GM20431 (cell line): ENCODE measurements around the gene BRD4.

ENCODE experiments used
- in situ Hi-C: fragments of 300-500 bp; cut with MseI, MboI; formaldehyde crosslinking; loops from one replicate; pipeline ENCODE4 v1.15.0; 2020; ENCODE audit warnings: low sequenced_read_pairs; ENCODE audit not compliant: unreplicated experiment

The BRD4 gene

DNA sequence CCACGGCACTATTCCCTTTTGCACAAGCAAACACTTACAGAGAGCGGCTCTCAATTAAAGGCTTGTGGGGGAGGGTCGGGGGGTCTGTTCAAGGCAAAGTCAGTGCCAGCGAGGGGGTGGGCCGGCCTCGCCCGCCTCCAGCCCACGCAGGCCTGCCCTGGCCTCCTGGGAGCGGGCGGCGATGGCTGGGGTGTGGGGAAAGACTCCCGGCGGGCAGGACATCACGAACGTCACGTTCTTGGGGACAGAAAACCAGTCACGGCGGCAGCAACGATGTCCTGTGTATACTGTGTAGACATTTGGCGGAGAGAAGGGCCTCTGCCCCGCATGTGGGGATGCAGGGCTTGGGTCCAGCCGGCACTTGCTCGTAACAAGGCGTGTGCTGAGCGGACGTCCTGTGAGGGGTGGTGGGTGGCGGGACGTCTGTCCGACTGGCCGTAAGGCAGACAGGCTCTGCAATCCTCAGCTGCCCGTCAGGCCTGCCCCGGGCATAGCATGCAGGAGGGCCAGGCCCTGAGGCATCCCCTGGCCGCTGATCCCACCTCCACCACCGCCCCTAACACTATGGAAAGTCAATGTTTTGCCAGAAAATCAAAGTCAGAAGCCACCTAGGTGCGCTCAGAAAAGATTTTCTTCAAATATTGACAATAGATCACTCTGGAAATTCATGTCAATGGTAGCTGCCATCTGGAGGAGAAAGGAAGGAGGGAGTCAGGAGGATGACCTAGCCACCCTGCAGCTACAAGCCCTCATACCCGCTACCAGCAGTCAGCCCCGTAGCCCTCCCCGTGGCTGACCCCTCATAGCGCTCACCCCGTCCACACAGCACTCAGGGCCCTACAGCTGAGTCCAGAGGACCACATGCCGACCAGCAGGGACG is 94.3 kb downstream of the BRD4 start:
- in situ Hi-C loops = no loop called here

DNA sequence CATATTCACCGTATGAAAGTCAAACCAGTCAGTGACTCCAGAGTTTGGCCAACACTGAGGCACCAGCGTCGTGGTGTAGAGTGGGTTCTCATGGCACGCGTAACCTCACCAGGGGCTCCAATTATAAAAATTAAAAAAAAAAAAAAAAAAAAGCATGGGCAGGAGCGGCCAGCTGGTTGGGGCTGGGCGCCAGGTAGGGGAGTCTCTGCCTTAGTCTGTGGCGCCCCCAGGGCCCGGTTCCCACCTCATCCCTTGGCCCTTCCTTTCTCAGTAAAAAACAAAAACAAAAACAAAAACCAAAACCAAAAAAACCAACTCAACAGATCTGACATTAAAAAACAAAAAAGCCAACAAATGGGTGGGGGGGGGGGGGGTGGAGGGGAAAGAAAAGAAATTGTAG is 95.5 kb downstream of the BRD4 start:
- in situ Hi-C loops = no loop called here

DNA sequence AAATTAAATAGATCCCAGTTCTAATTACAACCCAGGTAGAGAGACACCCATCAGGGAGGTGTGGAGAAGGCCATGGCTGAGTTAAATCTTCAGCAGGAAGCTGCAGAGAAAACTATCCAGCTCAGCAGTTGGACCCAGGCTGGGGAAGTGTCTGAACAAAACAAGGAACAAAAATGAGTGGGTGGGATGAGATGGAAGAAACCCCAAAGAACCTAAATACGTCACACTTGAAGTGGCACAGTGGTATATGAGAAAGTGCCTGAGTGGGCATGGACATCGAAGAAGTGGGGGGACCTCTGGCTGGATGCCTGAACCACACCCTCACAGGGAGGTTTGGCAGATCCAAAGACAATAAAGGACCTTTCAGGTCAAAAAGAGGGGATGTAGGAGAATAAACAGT is 96.6 kb downstream of the BRD4 start:
- in situ Hi-C loops = no loop called here

DNA sequence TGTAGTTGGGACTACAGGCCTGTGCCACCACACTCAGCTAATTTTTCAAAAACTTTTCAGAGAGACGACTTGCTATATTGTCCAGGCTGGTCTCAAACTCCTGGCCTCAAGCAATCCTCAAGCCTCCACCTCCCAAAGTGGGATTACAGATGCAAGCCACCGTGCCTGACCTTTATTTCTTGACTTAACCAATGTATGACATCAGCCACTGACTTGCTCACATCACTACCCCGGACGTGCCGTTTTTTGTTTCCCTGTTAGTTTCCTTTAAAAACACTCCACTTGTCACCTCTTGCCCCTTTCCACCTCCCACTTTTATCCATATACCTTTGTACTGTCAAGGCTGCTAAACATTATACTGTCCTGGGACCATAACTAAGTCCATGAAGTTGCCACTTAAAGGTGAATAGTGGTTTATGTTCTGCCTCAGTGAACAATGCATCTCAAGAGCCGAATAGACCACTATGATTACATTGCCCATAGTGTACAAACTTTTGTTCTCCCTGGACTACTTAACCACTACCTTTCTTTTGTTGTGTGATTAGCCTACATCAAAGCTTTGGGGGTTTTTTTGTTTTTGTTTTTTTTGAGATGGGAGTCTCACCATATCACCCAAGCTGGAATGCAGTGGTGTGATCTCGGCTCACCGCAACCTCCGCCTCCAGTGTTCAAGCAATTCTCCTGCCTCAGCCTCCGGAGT is 97.8 kb downstream of the BRD4 start:
- in situ Hi-C loops = no loop called here

DNA sequence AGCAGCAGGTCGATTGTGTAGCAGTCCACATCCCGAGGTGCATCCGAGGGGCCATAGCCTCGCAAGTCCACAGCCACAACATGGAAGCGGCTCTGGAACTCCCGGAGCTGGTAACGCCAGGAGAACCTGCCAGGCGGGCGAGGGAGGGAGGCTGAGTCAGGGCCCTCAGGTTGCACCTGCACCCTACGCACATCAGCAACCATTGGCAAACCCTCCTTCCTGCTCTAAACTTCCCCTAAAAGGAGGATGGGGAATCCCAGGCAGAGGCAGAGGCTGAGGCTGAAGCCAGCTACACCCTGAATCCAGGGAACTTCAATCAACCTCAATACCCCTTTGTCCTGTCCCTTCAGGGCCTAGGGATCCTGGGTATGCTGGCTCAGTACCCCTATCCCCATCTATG is 101.1 kb downstream of the BRD4 start:
- in situ Hi-C loops = no loop called here

DNA sequence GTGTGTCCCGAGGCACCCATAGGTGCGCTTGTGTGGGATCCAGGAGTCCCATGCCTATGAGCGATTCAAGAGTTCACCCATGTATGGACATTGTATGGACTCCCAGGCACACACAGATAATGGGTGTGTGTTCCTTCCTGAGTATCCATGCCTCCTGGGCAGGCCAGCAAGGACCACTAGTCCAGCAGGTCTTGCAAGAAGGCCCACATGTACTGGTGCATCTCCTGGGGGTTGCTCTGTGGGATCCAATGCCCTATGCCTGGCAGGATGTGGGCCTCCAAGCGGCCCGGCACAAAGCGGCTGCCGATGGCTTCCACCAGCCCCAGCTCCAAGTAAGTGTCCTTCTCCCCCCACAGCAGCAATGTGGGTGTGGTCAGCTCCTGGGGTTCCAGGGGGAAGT is 105.1 kb downstream of the BRD4 start:
- in situ Hi-C loops = no loop called here

DNA sequence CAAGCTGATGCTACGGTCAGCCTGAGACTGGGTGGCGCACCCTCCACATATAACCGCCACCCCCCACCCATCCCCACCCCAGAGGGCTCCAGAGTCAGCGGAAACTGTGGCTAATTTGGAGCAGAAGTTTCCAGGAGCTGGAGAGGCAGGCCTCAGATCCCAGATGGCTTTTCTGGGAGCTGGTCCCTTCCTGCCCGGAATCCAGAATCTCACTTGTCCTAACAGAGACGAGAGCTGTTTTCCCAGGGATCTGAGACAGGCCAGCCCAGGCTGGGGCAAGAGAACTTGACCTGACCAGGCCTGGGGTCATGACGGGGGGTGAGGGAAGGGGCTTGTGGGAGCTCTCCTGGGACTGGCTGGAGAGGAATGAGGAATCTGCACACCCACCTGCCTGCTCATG is 106.6 kb downstream of the BRD4 start:
- in situ Hi-C loops = no loop called here

DNA sequence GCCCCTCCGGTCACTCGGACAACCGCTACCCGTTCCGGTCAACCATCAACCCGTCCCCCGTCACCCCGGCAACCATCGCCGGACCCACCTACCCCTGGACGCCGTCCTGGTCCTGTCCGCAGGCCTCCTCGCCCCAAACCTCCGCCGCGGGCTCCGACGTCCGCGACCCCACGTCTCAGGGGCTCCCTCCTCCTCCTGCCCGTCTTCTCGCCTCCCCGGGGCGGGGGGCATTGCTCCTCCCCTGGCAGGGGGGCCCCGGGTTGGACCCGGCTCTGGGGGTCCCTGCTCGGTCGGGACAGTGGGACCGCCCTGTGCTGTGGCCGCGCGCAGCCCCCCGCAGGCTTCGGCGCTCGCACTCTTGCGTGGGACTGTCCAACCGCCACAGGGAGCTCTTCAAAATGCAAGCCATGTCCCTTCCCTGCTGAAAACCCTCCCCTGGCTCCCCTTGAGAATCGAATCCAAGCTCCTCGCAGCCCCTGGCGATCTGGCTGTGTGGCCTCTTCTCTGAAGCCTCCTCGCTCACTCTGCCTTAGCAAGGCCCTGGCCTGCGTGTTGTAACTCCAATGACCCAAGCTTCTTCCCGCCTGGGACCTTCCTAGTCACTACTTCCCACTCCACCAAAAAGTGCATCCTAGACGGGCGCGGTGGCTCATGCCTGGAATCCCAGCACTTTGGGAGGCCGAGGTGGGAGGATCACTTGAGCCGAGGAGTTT is 108.5 kb downstream of the BRD4 start:
- in situ Hi-C loops = no loop called here

DNA sequence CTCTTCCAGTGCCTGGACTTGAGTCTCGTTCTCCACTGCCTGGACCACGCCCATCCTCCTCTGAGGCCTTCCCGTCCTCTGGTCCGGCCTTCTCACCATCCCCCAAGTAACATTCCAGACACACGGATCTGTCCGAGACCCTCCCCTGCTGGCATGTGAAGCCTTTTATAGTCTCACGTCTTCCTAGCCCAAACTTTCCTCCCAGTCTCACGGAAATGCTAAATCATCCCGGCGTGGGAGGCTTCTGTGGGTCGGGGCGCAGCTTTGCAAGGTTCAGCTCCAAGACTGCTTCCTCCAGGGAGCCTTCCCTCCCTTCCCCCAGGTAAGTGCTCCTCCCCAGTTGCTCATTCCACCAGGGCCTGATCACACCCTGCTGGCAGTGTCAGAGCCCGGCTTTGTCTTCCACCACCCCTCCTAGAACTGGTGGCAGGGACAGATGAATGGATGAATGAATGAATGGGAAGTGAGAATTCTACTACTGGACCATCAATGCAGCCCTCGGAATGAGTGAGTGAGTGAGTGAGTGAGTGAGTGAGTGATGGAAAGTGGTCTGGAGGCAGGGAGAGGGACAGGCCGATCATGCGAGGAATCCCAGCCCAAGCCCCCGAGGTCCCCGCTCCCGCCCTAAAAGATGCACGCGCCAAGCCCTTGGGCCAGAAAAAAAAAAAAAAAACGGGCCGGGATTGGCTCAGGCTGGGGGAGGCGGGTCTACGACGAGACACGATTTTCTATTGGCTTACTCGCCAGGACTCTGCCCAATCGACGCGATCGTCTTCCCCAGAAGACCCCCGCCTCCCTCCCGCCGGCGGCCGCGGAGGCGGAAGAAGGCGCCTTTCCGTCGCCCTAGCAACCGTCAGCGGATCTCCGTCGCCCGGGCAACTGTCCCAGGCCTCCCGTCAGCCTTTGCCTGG is 109.3 kb downstream of the BRD4 start:
- in situ Hi-C loops = no loop called here

DNA sequence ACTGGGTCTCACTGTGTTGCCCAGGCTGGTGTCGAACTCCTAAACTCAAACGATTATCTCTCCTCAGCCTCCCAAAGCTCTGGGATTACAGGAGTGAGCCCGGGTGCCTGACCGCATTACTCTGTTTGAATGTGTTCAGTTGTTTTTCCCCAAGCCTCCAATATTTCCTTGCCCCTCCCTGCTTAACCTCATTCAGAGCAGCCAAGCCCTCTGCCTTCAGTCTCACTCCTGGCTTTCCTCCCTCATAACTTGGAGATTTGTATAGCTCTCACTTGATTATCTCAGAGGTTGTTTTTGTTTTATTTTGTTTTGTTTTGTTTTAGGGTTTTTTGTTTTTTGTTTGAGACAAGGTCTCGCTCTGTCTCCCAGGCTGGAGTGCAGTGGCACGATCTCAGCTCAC is 111.5 kb downstream of the BRD4 start:
- in situ Hi-C loops = no loop called here

DNA sequence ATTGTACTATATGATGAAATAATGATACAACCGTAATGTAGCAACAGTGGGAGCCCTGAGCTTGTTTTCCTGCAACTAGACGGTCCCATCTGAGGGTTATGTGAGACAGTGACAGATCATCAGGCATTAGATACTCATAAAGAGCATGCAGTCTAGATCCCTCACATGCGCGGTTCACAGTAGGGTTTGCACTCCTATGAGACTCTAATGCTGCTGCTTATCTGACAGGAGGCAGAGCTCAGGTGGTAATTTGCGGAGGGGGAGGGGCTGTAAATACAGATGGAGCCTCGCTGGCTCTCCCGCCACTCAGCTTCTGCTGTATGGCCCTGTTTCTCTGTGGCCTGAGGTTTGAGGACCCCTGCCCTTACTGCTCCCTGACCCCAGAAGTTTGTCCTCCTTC is 113.8 kb downstream of the BRD4 start:
- in situ Hi-C loops = no loop called here

DNA sequence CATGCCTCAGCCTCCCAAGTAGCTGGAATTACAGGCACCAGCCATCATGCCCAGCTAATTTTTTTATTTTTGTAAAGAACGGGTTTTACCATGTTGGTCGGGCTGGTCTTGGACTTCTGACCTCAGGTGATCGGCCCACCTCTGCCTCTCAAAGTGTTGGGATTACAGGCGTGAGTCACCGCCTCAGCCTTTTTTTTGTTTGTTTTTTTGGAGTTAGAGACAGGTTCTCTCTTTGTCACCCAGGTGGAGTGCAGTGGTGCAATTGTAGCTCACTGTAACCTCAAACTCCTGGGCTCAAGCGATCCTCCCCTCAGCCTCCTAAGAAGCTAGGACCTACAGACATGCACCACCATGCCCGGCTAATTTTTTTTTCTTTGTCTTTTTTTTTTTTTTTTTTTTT is 116.0 kb downstream of the BRD4 start:
- in situ Hi-C loops = no loop called here

DNA sequence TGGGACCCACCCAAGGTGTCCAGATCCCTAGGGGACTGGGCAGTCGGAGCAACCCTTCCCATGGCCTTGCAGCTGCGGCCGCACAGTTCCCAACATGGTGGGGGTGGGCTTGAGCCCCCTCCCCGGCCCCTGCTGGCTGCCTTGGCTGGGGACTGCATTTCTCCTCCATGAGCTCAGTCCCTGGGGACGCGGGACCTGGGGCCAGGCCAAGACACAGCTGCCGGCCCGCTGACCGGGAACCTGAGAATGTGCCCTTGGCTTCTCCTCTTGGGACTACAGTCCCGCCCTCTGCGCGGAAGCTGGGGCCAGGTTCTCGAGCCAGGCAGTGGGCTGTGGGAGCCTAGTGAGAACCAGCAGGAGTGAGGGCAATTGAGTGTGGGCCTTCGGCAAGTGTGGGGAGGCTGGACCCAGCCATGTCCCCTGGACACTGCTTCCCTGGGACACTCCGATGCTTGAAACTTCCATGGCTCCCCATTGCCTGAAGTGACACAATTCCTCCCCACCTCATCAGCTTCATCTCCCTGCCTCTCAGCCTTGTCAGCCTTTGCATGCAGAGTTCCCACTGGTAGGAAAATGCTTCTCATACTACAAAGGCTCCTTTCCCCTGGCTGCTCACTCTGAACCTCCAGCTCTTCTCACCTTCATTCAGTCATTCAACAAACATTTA is 118.5 kb downstream of the BRD4 start:
- in situ Hi-C loops = no loop called here

DNA sequence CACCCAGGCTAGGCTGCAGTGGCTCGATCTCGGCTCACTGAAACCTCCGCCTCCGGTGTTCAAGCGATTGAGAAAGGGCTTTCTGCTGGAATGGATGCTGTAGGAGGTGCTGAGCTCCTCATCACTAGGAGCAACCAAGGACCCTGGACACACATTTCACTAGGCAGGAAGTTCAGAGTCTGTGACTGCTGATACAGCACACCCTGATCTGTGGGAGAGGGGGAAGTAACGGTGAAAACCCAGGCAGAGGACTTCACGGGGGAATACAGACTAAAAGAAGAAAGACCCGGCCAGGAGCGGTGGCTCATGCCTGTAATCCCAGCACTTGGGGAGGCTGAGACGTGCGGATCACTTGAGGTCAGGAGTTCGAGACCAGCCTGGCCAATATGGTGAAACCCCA is 119.6 kb downstream of the BRD4 start:
- in situ Hi-C loops = no loop called here

DNA sequence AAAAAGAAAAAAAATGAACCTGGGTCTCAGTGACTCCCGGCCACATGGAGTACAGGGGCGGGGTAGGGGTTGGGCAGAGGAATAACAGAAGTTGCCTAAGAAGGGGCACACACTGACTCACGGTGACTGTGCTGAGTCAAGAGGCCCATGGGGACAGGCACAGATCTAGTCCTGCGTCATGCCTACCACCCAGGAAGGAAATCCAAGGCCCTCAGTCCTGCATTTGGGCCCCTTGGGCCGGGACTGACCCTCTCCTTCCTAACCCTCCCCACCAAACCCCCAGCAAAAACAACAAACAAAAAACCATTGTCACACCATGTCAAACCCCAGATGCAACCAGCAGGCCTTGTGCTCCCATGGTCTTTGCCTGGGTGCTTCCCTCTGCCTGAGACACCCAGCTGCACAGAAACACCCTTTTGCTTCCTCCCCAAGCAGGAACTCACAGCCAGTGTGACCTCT is 122.0 kb downstream of the BRD4 start:
- in situ Hi-C loops = no loop called here

DNA sequence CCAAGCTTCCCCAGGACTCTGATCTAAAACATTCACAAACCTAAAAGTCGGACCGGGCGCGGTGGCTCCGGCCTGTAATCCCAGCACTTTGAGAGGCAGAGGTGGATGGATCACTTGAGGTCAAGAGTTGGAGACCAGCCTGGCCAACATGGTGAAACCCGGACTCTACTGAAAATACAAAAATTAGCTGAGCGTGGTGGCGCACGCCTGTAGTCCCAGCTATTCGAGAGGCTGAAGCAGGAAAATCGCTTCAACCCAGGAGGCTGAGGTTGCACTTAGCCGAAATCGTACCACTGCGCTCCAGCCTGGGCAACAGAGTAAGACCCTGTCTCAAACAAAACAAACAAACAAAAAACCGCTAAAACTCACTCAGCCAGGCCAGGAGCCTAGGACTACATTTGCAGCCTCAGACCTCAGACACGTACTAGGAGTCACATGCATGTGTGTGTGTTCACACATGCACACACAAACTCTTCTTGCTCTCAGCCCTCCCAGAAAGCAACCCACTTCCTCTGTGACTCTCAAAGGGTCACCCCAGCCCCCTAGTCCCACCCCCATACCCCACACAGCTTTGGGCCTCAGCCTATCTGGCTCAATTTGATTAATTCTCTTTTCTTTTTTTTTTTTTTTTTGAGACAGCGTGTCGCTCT is 130.8 kb downstream of the BRD4 start:
- in situ Hi-C loops = no loop called here

DNA sequence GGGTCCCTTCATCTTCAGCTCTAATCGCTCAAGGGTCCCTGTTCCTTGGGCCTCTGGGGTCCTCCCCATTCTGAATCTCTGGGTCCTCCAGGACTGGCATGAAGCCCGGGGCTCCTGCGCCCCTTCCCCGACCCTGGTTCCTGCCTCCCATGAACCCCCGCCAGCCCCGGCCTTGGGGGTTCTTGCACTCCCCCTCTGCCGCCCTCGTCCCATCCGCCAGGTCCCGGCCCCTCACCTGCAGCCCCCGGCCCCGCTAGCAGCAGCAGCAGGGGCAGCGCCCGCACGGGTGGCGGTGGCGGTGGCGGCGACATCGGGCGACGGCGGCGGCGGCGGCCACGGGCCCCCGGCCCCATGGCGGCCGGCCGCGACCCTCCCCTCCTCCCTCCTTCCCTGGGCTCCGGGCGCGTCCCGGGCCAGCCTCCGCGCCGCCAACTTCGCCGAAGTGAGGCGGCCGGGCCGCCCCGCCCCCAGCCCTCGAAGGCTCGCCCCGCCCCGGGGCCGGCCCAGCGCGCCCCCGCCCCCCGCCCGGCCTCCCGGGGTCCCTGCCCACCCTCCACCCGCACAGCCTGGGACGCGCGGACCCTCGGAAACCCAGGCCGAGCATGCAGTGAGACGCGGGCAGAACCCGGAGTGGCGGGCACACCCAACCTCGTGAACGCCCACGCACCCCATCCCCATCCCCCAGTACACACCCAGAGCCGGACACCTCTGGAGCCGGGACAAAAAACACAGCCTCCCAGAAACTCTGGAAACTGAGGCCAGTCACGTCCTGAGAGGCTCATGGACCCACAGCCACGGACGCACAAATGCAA is 131.6 kb downstream of the BRD4 start, which contains the start of gene NOTCH3:
Gene NOTCH3, minus strand, starts transcription at position 443 of the 812 bp plus-strand sequence. Its CDS starts 90 bp downstream, at position 353.
- in situ Hi-C loops = no loop called here
